Ramos (cell line): ENCODE results near the gene CD177.
"Not testable (repeated sequence)": the region's sequence is repeated elsewhere in the genome, so short reads cannot be mapped to it uniquely, and the experiment has no call there.

Source experiments
- in situ Hi-C: fragments of 300-500 bp; cut with MboI; formaldehyde crosslinking; loops from one replicate; pipeline ENCODE4 v1.14.3; 2022; ENCODE audit warnings: low sequenced_read_pairs; ENCODE audit not compliant: unreplicated experiment

The CD177 gene

GRCh38 chr19:43353606-43354304 is at the start of gene CD177:
Gene CD177 (plus strand): TSS chr19:43353686. CDS start chr19:43353715, 29 bp downstream.
- in situ Hi-C loops, result no loop called here

GRCh38 chr19:43305642-43306041 is 47.8 kb upstream of the CD177 start:
- in situ Hi-C loops, result no loop called here

- in situ Hi-C loops, result no loop called here
Observed at GRCh38 chr19:43306097-43306496, 47.4 kb upstream of the CD177 start.

- in situ Hi-C loops, result no loop called here
Observed at GRCh38 chr19:43308244-43308815, 45.2 kb upstream of the CD177 start.

GRCh38 chr19:43309466-43309865 is 44.0 kb upstream of the CD177 start:
- in situ Hi-C loops, result no loop called here

GRCh38 chr19:43310221-43310620 is 43.3 kb upstream of the CD177 start:
- in situ Hi-C loops, result no loop called here

- in situ Hi-C loops, result no loop called here
Observed at GRCh38 chr19:43311256-43311655, 42.2 kb upstream of the CD177 start.

GRCh38 chr19:43311706-43312105 is 41.8 kb upstream of the CD177 start:
- in situ Hi-C loops, result no loop called here

GRCh38 chr19:43313711-43314495 is 39.6 kb upstream of the CD177 start:
- in situ Hi-C loops, result no loop called here

GRCh38 chr19:43315851-43316250 is 37.6 kb upstream of the CD177 start:
- in situ Hi-C loops, result no loop called here

- in situ Hi-C loops, result no loop called here
Observed at GRCh38 chr19:43316591-43317319, 36.7 kb upstream of the CD177 start.

- in situ Hi-C loops, result no loop called here
Observed at GRCh38 chr19:43318203-43318602, 35.3 kb upstream of the CD177 start.

- in situ Hi-C loops, result no loop called here
Observed at GRCh38 chr19:43318796-43319314, 34.6 kb upstream of the CD177 start.

GRCh38 chr19:43320546-43320945 is 32.9 kb upstream of the CD177 start:
- in situ Hi-C loops, result no loop called here

- in situ Hi-C loops, result not testable (repeated sequence)
Observed at GRCh38 chr19:43326761-43327160, 26.7 kb upstream of the CD177 start.

GRCh38 chr19:43328561-43328960 is 24.9 kb upstream of the CD177 start:
- in situ Hi-C loops, result not testable (repeated sequence)

GRCh38 chr19:43329049-43329448 is 24.4 kb upstream of the CD177 start:
- in situ Hi-C loops, result not testable (repeated sequence)

GRCh38 chr19:43329989-43330388 is 23.5 kb upstream of the CD177 start:
- in situ Hi-C loops, result no loop called here

GRCh38 chr19:43330726-43331434 is 22.6 kb upstream of the CD177 start:
- in situ Hi-C loops, result no loop called here
